Endothelial cell of hepatic sinusoid (primary cell): ENCODE results near the gene ZFAND2A.

ENCODE experiments used
- in situ Hi-C: cut with HindIII; loops from 2 replicates; pipeline ENCODE4 v1.10.0; 2017; ENCODE audit warnings: low sequenced_read_pairs

ZFAND2A gene

DNA sequence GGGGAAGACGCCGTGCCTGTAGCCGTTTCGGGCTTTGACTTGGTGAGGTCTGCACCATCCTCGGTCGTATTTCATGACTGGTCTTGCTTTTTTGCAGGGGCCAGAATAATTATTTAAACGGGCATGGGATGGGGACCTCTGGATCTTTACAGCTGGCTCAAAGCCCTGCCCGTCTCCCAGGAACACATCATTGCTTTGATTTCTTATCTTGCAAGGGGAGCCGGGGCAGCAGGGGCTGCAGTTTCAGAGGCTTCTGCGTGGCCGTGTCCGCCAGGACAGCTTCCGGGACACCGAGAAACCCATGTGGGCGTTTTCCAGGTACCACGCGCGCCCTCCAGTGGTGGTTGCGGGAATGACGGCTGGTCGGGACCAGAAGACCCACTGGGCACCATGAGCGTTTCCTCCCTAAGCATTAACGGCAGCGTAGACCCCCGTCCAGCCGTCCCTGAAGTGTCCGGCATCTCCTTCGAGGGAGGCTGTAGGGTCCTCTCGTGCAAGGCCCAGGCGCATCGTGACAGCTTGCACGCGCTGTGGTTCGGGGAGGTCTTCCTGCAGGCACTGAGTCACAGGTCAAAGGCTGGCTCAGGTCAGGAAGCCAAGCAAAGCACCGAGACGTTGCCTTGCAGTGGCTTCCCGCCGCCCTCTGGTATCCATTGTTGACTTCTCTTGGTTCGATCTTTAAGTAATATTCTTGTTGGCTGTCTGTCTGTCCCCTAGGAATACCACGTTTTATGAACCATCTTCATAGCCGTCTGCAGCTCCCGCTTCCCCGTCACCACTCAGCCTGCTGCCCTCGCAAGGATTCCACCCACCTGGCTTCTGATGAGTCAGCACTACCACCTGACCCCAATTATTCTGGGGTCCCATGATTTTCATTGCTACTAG lies 16.2 kb upstream of the ZFAND2A start:
- in situ Hi-C loops, result no loop called here

DNA sequence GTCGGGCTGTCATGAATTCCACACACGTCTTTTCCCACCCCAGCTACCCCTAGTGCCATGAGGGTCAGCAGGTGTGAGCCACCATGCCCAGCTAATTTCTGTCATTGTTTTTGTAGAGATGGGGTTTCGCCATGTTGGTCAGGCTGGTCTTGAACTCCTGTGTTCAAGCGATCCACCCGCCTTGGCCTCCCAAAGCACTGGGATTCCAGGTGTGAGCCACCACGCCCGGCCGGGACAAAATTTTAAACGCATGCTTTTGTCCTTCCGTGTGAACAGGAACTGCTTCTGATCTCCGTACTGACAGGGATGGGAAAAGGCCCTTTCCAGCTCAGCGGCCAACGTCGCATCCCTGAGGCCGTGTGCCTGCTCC lies 15.6 kb upstream of the ZFAND2A start:
- in situ Hi-C loops, result no loop called here

DNA sequence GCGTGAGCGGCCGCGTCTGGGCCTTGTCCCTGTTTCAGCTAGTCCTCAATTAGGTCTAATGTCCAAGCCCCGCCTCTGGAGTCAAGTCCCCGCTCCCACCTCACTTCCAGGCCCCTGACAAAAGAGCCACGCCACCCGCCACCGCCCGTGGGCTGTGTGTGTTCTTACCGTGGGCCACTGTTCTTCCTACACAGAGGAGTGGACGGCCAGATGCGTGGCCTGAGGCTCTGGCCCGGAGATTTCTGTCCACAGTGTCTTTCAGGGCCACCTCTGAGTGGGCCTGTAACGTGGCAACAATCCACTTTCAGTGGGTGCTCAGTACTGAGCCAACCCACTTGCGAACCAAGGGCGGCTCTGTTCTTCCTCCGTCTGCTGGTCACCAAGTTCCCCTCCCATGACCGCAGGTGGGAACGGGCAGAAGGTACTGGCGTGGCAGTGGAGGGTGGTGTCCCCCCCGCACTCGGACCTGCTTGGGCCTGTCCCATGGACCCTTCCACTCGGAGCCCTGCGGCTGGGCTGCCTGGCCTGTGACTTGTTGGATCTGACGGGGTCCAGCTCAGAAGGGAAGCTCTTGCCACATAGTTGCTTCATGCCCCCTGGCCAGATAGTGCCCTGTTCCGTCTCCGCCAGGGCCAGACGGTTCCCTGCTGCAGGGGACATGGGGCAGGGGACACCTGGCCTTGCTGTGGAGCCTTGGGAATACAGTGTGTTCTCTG lies 15.0 kb upstream of the ZFAND2A start:
- in situ Hi-C loops, result loop anchor here (25.0 kb wide), 1 partner anchor 213 kb away; the partner anchor contains the start of gene ADAP1

DNA sequence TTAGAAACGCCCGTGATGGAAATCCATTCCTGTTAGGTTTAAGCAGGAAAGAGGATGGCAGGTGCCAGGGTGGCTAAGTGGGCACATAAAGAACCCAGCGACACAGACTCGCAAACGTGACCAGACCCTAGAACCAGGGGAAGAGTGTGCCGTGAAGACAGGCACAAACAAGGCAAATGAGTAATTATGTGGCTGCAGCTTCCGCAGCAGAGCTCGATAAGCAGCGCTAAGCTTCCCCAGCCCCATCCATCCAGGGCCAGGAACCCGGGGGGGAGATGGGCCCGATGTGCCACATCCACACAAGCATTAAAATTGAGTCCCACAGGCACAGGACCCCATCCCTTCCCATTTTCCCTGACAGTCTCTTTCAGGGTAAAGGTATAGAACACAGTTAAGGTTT lies 14.0 kb upstream of the ZFAND2A start:
- in situ Hi-C loops, result loop anchor here (25.0 kb wide), 1 partner anchor 212 kb away; the partner anchor contains the start of gene ADAP1

DNA sequence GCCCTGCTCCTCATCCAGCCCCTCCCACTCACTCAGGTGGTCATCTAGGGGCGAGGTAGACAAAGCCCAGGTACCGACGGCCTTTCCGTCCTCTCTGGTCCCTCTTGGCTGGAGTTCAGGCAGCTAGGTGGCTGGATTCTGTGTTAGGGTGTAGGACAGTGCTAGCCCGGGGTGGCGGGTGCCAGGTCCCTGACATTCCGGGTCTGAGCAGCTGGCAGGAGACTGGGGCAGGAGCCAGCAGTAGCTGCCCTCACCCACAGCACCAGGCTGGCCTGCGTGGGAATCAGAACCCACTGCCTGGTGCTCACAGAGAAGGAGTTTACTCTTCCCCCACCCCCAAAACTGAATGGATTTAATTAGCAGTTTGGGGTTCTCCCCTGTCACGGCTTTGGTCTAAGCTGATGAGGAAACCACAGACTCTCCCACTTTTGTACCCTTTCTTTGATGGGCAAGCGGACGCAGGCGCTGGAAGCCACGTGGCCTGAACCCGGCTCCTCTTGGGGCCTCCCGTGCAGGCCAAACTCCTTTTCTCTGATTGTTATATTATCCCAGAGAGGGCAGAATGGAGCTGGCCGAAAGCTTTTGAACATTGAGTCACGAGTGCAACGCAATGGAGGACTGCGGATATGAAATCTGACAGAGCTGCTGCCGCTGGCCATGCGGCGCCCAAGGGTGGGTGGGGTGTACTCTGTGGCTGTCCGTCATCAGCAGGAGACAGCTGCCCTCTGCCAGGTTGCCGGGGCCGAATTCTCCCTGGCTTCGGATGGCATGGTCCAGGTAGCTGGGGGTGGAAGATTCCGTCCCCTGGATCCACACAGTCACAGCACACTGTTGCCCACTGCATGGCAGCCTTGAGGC lies 12.9 kb upstream of the ZFAND2A start:
- in situ Hi-C loops, result loop anchor here (25.0 kb wide), 1 partner anchor 211 kb away; the partner anchor contains the start of gene ADAP1

DNA sequence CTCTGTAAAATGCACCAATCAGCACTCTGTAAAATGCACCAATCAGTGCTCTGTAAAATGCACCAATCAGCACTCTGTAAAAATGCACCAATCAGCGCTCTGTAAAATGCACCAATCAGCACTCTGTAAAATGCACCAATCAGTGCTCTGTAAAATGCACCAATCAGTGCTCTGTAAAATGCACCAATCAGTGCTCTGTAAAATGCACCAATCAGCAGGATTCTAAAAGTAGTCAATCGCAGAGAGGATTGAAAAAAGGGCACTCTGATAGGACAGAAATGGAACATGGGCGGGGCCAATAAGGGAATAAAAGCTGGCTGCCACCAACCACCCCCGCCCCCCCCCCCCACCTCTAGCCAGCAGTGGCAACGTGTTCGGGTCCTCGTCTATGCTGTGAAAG lies 11.5 kb upstream of the ZFAND2A start:
- in situ Hi-C loops, result loop anchor here (25.0 kb wide), 1 partner anchor 209 kb away; the partner anchor contains the start of gene ADAP1

DNA sequence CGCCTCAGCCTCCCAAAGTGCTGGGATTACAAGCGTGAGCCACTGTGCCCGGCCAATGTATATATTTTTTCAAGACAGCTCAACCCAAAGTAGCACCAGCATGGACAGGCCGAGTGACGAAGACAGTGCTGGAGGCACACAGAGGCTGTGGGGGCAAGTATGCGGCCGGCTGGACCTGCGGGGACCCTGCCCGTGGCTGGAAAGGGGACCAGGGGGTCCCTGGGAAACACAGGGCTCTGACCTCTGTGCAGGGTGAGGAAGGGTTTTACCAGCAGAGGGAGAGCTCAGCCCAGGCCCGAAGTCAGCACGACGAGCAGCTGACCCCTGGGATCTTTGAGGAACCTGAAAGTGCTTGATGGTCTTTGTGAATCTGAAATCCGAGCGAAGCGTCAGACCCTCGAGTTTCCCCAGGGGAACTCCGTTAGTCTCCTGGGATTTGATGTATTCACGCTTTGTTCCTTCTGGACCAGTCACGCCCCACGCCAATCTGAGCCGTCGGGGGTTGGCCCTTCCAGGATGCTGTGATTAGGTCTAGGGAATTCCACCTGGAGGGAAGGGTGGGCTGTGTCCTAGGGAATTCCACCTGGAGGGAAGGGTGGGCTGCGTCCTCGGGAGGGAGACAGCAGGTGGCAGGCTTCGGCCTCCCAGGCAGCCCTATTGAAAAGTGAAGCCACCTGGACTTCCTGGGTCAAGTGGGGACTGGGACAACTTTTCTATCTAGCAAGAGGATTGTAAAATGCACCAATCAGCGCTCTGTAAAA lies 10.9 kb upstream of the ZFAND2A start:
- in situ Hi-C loops, result loop anchor here (25.0 kb wide), 1 partner anchor 209 kb away; the partner anchor contains the start of gene ADAP1

DNA sequence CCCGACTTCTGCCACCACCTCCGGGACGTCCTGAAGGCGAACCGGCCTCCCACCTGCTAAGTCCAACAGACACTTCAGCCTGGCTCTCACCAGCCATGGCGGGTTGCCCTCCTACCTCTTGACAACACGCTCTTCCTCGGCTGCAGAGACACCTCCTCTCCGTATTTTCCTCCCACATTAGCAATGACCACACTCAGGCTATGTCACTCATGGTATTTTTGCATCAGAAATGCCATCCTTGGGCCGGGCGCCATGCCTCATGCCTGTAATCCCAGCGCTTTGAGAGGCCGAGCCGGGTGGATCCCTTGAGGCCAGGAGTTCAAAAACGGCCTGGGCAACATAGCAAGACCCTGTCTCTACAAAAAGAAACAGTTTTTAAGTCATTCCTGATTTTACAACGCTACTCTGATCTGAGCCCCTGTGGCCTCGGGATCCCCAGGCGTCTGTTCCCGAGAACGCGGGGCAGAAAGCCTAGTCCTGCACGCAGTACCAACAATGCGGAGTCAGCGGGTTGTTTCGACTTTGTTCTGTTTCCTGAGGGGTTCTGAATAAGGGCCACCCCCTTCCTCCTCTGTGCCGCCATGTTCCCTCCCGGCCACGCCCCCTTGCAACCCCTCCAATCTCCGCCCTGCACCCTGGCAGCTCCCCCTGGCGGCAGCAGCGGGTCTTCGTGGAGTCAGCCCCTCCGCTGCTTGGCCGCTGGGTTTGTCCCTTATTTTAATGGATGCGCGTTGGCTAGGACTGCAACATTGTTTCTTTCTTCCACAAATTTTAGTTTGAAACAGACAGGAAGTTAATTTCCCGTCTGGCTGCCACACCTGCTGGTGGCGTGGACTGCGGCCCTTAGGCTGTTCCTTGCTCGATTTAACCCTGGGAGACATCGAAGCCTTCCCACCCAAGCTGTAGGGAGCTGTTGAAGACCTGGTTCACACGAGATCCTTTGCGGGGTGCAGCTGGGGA lies 9.7 kb upstream of the ZFAND2A start:
- in situ Hi-C loops, result loop anchor here (25.0 kb wide), 1 partner anchor 207 kb away; the partner anchor contains the start of gene ADAP1

DNA sequence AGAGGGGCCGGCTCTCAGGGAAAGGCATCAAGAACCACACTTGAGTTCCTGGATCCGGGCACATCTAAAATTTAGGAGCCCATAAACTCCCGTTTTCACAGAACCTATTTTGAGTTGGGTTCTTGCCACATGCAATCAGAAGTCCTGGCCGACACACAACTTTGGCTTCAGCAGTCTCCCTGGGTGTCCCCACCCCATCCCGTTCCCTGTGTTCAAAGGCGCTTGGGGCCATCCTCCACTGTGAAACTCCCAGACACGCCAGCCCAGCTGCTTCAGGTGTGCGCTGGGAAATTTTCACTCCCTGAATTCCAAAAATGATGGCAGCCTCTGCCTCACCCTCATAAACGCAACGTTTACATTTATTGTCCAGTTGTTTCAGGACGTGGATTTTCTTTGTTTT lies 8.4 kb upstream of the ZFAND2A start:
- in situ Hi-C loops, result loop anchor here (25.0 kb wide), 1 partner anchor 206 kb away; the partner anchor contains the start of gene ADAP1

DNA sequence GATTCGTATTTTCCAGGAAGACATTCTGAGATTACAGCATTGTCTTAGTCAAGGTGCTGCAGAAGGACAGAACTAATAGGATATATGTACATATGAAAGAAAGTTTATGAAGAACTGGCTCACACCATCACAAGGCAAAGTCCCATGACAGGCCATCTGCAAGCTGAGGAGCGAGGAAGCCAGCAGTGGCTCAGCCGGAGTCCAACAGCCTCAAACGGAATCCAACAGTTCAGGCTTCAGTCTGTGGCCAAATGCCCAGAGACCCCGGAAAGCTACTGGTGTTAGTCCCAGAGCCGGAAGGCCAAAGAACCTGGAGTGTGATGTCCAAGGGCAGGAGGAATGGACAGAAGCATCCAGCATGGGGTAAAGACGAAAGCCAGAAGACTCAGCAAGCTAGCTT lies 4.4 kb upstream of the ZFAND2A start:
- in situ Hi-C loops, result loop anchor here (25.0 kb wide), 1 partner anchor 202 kb away; the partner anchor contains the start of gene ADAP1

DNA sequence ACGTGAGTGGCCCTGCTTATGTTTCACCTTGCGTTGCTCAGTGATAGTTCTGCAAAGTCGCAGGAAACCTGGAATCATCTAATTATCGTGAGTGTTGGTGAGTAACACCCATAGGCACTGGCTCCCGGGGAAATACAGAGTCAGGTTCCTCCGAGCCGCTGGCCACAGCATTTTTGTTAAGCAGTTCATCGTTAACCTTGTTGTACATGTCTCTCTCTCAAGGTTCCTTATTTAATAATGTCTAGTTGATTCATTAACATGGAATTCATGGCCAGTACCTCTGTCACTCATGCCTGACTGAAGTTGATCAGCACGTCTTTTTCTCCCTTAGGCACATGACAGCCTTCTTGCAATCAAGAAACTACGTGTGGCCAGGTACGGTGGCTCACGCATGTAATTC lies 3.1 kb upstream of the ZFAND2A start:
- in situ Hi-C loops, result loop anchor here (25.0 kb wide), 1 partner anchor 201 kb away; the partner anchor contains the start of gene ADAP1

DNA sequence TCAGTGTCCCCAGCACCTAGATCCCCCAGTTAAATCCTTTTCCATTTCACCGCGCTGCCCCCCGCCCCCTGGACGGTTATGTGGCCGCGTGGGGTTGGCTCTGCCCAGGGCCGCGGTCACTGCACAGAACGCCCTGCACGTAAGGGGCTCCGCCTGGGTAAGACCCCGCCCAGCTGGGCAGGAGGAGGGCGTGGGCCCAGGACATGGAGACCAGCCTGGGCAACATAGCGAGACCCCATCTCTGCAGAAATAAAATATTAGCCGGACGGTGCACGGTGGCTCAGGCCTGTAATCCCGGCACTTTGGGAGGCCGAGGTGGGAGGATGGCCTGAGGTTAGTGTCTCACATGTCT lies 650 bp upstream of the ZFAND2A start:
- in situ Hi-C loops, result loop anchor here (25.0 kb wide), 1 partner anchor 198 kb away; the partner anchor contains the start of gene ADAP1

DNA sequence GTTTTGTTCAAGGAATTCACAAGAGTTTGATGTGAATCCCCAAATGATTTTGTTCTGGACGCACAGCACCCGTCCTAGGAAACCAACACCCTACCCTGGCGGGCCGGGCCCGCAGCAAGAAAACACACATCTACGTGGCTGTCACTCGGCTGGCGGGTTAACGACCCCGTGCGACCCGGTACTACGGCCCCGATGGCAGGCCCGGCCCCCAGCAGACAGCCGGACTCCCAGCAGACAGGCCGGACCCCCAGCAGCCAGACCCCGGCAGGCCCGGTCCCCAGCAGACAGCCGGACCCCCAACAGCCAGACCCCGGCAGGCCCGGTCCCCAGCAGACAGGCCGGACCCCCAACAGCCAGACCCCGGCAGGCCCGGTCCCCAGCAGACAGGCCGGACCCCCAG lies 765 bp downstream of the ZFAND2A start:
- in situ Hi-C loops, result loop anchor here (25.0 kb wide), 1 partner anchor 197 kb away; the partner anchor contains the start of gene ADAP1

DNA sequence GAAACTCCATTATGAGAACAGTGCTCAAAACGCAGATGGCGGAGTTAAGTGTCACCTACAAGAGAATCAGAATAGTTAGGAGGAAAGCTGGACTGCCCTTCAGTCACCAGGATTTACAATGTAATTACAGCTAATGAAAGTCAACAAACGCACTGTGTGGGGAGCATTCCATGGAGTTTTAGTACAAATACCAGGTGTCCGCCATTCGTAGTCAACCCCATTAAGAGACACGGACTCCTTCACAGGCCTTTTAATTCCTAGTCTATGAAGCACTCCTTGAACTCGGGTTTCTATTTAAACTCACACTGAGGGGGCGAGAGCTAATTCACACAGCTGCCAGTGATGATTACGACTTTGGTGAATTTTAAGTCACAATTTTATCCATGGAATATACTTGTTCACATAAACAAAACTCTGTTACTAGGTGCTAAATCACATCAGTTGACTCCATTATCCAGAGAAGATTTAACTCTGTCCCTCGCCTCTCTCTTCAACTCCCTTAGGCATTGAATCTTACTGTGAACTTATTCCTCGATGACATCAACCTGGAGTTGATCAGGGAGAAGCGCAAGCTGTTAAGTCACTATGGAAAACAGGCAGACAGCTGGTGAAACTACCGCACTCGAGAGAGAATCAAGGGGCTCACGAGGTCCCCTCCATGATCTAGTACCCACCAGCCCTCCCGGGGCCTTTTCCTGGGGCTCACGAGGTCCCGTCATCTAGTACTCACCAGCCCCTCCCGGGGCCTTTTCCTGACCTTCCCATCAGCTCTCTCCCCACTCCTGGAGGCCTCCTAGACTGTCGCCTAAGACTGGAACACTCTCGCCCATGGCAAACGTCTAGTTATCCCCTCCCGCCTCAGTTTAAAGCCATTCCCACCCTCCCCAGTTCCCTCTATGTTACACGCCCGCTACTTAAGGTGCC lies 1.5 kb downstream of the ZFAND2A start:
- in situ Hi-C loops, result loop anchor here (25.0 kb wide), 1 partner anchor 196 kb away; the partner anchor contains the start of gene ADAP1

DNA sequence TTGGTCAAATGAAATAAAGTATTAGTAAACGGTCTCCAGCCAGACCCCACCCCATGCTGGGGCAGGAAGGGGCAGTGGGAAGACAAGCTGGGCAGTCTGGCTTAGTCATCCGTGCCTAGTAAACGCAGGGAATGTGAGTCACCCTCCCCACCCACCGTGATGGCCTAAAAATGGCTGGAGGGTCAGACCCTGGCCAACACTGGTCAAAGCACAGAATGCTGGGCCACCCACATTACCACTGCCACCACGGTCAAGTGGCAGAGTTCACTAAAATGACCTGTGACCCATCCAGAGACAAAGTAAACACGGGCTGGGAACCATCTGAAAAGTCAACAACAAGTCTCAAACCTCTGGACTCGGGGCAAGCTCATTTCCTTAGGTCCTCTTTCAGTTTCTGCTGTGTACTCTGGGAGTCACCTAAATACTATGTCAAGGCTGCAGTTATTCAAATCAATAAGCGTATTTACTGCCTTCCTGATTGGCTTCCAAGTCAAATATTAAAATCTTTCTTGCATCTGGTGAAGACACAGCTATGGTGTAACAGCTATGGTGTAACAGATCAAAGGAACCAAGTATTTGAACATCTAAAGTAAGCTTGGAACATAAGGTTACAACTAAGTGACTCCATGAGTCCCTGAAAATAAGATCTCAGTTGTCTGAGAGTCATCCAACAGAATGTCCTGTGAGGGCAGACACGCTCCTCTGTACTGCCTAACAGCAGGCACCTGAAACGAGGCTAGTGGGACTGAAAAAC lies 3.0 kb downstream of the ZFAND2A start:
- in situ Hi-C loops, result loop anchor here (25.0 kb wide), 1 partner anchor 195 kb away; the partner anchor contains the start of gene ADAP1
